ENCODE data around the gene ROR2. TPM values are rescaled to one million over a fixed set of nuclear protein-coding genes. Genes with fewer than 3 reads are reported as not detected.
"Not testable (repeated sequence)": the region's sequence is repeated elsewhere in the genome, so short reads cannot be mapped to it uniquely, and the experiment has no call there.

Gene ROR2
- total RNA-seq, 1 donor from 2014 or later, result 0.87 TPM

- no peak for ATAC-seq
- DNase-seq, result no peak
- intact Hi-C loops (cut with micrococcal nuclease), result no loop called here
Observed at GRCh38 chr9:91549177-91549576, 400.9 kb downstream of the ROR2 start.

GRCh38 chr9:91547081-91547480 lies 402.9 kb downstream of the ROR2 start:
- DNase-seq (no peak), ATAC-seq (no peak)
- intact Hi-C loops (cut with micrococcal nuclease), result no loop called here

- intact Hi-C loops (cut with micrococcal nuclease), result no loop called here
- no peak for ATAC-seq
- DNase-seq, result no peak
Observed at GRCh38 chr9:91546574-91546973, 403.5 kb downstream of the ROR2 start.

GRCh38 chr9:91541734-91542133 lies 408.3 kb downstream of the ROR2 start:
- DNase-seq (no peak), ATAC-seq (no peak)
- intact Hi-C loops (cut with micrococcal nuclease), result no loop called here

- ATAC-seq; intact Hi-C loops (cut with micrococcal nuclease); DNase-seq: not testable (repeated sequence)
Observed at GRCh38 chr9:91540506-91540905, 409.5 kb downstream of the ROR2 start.

GRCh38 chr9:91536211-91536691 lies 413.8 kb downstream of the ROR2 start:
- no peak for ATAC-seq
- no peak for DNase-seq
- intact Hi-C loops (cut with micrococcal nuclease), result no loop called here

GRCh38 chr9:91534374-91534773 lies 415.7 kb downstream of the ROR2 start:
- DNase-seq (no peak), ATAC-seq (no peak)
- intact Hi-C loops (cut with micrococcal nuclease), result no loop called here

- intact Hi-C loops (cut with micrococcal nuclease), result no loop called here
- no peak for DNase-seq
Observed at GRCh38 chr9:91533382-91533781, 416.6 kb downstream of the ROR2 start.

GRCh38 chr9:91532325-91532724 lies 417.7 kb downstream of the ROR2 start:
- no peak for ATAC-seq
- DNase-seq, result no peak
- intact Hi-C loops (cut with micrococcal nuclease), result no loop called here

More at GRCh38 chr9:91533382-91533781, 416.6 kb downstream of the ROR2 start:
- no peak for ATAC-seq

- ATAC-seq, result no peak
Observed at GRCh38 chr9:91530829-91531228, 419.2 kb downstream of the ROR2 start.

GRCh38 chr9:91522481-91522880 lies 427.5 kb downstream of the ROR2 start:
- intact Hi-C loops (cut with micrococcal nuclease), result no loop called here
- no peak for ATAC-seq

More at GRCh38 chr9:91530829-91531228, 419.2 kb downstream of the ROR2 start:
- intact Hi-C loops (cut with micrococcal nuclease), result no loop called here
- DNase-seq, result no peak

GRCh38 chr9:91519520-91520277 lies 430.3 kb downstream of the ROR2 start:
- intact Hi-C loops (cut with micrococcal nuclease), result no loop called here
- ATAC-seq (no peak), DNase-seq (no peak)

More at GRCh38 chr9:91522481-91522880, 427.5 kb downstream of the ROR2 start:
- no peak for DNase-seq

- intact Hi-C loops (cut with micrococcal nuclease), result no loop called here
- DNase-seq, result no peak
- no peak for ATAC-seq
Observed at GRCh38 chr9:91518462-91518861, 431.6 kb downstream of the ROR2 start.

- intact Hi-C loops (cut with micrococcal nuclease), result no loop called here
- ATAC-seq (no peak), DNase-seq (no peak)
Observed at GRCh38 chr9:91517801-91518200, 432.2 kb downstream of the ROR2 start.

GRCh38 chr9:91517332-91517731 lies 432.7 kb downstream of the ROR2 start:
- intact Hi-C loops (cut with micrococcal nuclease); ATAC-seq; DNase-seq: not testable (repeated sequence)

GRCh38 chr9:91516777-91517176 lies 433.3 kb downstream of the ROR2 start:
- ATAC-seq (no peak), DNase-seq (no peak)
- intact Hi-C loops (cut with micrococcal nuclease), result no loop called here

GRCh38 chr9:91516081-91516480 lies 433.9 kb downstream of the ROR2 start:
- DNase-seq, result no peak
- no peak for ATAC-seq
- intact Hi-C loops (cut with micrococcal nuclease), result no loop called here

- DNase-seq (peak; percentile 55), ATAC-seq (peak; percentile 79)
- intact Hi-C loops (cut with micrococcal nuclease), result no loop called here
Observed at GRCh38 chr9:91515074-91515687, 434.8 kb downstream of the ROR2 start.
